GM12865 (cell line): ENCODE data around the gene HRH3.

ENCODE experiments used
- DNase-seq: peaks from one replicate; pipeline ENCODE4 v3.0.0; 2010; ENCODE audit warnings: low read depth
- H3K4me3 ChIP-seq: 2 replicates; pipeline ENCODE4 v1.5.1; 2011; ENCODE audit warnings: mild to moderate bottlenecking, low read depth, low read length, control low read depth
- TF ChIP-seq, protein P1 (sequence below): IDR thresholded peaks from 2 replicates; pipeline ENCODE4 v1.5.1; 2011; ENCODE audit warnings: low read length, control low read depth, low read depth, inconsistent platforms; ENCODE audit not compliant: insufficient read depth; ENCODE audit errors: missing control alignments

The HRH3 gene

DNA sequence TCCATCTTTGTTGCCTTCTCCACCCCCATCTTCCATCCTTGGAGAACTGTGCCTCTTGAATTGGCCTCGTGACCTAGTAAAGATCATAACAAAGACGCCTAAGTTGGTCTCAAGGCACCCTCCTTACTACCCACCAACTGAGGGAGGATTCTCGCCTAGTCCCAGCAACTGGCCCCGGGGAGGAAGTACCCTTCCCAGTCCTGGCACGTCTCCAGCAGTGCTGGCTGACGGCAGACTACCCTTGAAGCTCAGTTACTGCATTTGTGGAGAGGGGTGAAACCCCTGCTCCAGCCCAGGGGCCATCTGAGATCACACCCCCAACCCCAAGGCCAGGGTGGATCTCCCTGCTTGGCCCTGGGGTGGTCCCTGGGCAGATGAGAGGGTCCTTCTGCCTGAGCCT is 16.1 kb upstream of the HRH3 start:
- DNase-seq, result no peak
- TF ChIP-seq, protein P1, sequence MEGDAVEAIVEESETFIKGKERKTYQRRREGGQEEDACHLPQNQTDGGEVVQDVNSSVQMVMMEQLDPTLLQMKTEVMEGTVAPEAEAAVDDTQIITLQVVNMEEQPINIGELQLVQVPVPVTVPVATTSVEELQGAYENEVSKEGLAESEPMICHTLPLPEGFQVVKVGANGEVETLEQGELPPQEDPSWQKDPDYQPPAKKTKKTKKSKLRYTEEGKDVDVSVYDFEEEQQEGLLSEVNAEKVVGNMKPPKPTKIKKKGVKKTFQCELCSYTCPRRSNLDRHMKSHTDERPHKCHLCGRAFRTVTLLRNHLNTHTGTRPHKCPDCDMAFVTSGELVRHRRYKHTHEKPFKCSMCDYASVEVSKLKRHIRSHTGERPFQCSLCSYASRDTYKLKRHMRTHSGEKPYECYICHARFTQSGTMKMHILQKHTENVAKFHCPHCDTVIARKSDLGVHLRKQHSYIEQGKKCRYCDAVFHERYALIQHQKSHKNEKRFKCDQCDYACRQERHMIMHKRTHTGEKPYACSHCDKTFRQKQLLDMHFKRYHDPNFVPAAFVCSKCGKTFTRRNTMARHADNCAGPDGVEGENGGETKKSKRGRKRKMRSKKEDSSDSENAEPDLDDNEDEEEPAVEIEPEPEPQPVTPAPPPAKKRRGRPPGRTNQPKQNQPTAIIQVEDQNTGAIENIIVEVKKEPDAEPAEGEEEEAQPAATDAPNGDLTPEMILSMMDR, result no peak
- no peak overlapping the region for H3K4me3 ChIP-seq

DNA sequence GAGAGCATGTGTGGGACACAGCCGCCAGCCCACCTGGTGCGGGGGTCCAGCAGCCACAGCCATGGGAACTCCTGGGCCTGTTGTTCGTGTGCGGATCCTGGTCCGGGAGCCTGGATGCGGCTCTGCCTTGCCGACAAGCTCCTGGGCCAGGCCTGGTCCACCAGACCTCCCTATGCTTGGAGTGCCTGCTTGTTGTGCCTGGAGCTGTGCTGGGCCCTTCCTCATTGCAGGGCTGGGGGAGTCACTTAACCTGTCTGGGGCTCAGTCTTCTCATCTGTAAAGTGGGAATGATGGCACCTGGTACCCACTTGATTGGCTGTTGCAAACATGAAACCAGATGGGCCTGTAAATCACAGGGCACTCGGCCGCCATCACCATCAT is 15.7 kb upstream of the HRH3 start:
- TF ChIP-seq, protein P1, result no peak

DNA sequence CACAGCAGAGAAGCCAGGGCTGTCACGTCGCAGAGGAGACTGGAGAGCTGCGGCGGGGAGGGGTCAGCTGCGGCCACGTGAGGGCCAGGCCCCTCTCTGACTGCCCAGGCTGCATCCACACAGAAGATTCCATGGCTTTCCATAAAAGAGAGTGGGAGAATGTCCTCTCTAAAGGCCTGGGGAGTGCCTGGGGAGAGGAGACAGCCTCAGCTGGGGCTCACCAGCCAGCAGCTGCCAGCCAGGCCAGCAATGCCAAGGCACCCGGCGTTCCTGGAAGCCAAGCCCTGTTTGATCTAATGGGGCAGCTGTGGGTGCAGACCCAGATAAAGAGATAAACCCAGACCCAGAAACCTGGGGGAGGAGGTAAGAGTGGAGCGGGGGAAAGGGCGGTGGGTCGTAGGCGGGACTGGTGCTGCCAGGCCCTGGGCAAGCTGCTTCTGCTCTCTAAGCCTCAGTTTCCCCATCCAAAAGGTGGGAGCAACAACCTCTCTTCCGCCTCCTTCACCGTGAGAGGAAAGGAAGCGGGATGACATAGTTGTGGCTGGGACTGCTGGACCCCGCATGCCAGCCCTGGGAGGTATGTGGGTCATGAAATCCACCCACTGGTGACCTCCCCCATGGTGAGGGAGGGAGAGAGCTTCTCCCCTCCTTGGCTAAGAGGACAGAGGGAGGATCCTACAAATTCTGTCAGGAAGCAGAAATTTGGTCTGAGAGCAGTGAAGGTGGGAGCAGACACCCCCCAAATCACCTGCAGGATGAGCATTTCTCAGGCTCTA is 15.1 kb upstream of the HRH3 start:
- H3K4me3 ChIP-seq, result no peak overlapping the region
- TF ChIP-seq, protein P1, result no peak
- no peak for DNase-seq

More for the DNA sequence above, 15.7 kb upstream of the HRH3 start:
- no peak overlapping the region for H3K4me3 ChIP-seq
- DNase-seq, result no peak

- H3K4me3 ChIP-seq, result no peak overlapping the region
- TF ChIP-seq, protein P1, result no peak
- DNase-seq, result no peak
Observed at GRCh38 chr20:62234339-62234738, 14.3 kb upstream of the HRH3 start.

DNA sequence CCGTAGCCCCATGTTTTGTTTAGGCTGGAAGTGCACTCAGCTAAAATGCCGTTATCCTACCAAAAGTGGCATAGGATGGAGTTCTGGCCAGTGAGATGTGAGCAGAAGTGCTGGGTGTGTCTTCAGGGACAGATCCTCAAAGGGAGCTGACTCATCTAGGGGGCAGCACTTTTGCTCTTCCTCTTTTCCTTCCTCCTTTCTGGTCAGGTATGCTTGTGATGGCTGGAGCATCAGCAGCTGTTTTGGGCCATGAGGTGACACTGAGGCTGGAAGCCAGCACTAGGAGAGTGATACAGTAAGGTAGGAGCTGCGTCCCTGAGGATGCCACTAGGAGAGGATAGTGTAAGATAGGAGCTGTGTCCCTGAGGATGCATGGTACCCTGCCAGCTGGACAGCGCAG is 13.6 kb upstream of the HRH3 start:
- no peak for DNase-seq

GRCh38 chr20:62232770-62233645 is 12.9 kb upstream of the HRH3 start:
- DNase-seq, result no peak
- TF ChIP-seq, protein P1, result no peak

More for the DNA sequence above, 13.6 kb upstream of the HRH3 start:
- TF ChIP-seq, protein P1, result no peak
- H3K4me3 ChIP-seq, result no peak overlapping the region

More at GRCh38 chr20:62232770-62233645, 12.9 kb upstream of the HRH3 start:
- H3K4me3 ChIP-seq, result no peak overlapping the region
